GM21786 (cell line): ENCODE data around the gene USP7.
"Not testable (repeated sequence)": the region's sequence is repeated elsewhere in the genome, so short reads cannot be mapped to it uniquely, and the experiment has no call there.

Source experiments
- ATAC-seq: cut with Tn5 transposase; IDR thresholded peaks from one replicate; pipeline ENCODE4 v1.9.1; 2021; ENCODE audit not compliant: unreplicated experiment

Gene USP7

DNA sequence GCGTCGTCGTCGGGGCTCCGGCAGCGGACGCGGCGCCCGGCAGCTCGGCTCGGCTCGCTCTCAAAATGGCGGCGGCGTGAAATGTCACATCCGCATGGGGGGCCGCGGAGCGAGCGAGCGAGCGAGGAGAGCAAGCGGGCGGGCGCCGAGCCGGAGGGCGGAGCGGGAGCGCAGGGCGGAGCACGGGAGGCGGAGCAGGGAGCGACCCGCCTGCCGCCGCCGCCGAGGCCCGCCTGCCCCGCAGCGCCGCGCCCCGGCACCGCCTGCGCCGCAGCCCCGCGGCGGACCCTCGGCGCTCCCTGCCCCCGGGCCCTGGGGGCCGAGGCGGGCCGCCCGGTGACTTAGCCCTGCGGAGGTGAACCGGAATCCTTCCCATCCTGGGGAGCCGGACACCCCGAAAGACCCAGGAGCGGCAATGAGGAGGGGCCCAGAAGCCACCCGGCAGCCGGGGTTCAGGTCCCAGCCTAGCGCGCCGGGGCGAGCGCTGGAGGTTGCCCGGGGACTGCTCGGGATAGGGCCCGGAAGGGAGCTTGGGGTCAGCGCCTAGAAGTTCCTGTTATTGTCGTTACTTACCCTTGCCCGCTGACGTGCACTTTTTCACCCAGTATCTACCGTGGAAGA is at the start of gene USP7:
Gene USP7 (minus strand): TSS at position 86 of the 621 bp plus-strand sequence. CDS start 621 bp downstream, outside the sequence.
- peak; percentile 77 for ATAC-seq

- no peak for ATAC-seq
Observed at GRCh38 chr16:9013508-9013864, 49.8 kb upstream of the USP7 start.

GRCh38 chr16:9012848-9013507 is 49.3 kb upstream of the USP7 start:
- ATAC-seq = no peak

DNA sequence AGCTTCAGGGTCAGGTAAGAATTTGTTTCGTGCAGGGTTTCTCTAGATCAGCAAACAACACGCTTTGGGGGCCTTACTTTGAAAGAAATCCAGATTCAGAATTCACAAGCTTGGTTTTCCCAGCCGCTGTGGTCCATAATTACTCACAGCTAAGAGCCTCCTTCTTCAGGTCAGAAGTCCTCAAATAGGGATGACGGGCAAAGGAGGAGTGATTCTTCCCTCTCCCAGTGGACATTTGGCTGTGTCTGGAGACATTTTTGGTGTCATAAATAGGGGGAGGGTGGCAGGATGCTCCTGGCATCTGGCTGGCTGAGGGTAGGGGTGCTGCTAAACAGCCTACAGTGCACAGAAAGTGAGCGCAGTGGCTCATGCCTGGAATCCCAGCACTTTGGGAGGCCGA is 48.6 kb upstream of the USP7 start:
- no peak for ATAC-seq

DNA sequence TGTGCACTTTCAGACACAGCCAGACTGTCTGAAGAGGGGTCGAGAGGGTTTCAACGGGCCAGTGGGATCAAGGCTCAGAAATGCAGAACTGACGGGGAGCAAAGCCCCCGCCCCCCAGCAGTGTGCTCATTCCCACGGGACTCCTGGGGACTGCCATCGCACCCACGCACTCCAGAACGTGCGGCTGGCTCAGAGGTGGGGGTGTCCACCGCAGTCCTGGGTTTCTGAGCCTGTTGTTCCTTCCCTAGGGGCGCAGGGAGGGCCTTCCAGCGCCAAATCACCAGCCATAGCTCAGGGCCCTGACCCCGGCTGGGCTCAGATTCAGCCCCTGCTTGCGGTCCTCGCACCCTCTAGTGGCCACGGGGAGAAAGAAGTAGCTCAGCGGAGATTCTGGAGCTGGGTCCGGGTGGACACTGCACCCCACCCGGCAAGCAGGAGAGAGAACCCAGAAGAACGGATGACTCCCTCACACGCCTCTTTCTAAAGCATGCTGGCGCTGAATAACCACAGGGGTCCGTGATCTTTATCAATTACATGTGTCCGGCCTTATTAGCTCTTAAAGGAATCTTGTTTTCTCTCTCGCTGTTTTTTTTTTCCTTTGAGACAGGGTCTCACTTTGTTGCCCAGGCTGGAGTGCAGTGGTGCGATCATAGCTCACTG is 45.0 kb upstream of the USP7 start:
- ATAC-seq = peak; percentile 86

GRCh38 chr16:9007177-9007794 is 43.6 kb upstream of the USP7 start:
- no peak for ATAC-seq

DNA sequence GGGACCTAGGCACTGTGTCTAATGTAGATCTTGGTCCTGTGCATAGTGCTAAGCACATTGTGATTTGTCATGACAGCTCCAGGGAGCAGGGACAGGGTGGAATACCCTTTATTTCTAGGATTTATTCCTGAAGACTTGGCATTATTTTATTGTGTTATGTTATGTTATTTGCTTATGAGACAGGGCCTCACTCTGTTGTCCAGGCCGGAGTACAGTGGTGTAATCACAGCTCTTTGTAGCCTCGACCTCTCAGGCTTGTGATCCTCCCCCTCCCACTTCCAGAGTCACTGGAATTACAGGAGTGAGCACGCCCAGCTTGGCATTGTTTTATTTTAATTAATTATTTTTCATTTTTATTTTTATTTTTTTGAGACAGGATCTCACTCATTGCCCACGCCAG is 40.5 kb upstream of the USP7 start:
- ATAC-seq = no peak

DNA sequence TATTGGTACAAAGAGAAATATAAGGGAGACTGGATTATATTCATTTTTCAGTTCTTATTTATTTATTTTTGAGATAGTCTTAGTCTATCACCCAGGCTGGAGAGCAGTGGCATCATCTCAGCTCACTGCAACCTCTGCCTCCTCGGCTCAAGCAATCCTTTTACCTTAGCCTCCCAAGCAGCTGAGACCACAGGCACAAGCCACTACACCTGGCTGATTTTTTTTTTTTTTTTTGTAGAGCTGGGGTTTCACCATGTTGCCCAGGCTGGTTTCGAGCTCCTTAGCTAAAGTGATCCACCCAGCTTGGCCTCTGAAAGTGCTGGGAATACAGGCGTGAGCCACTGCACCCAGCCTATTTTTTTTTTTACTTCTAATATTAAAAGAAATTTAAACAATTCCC is 40.1 kb upstream of the USP7 start:
- no peak for ATAC-seq

DNA sequence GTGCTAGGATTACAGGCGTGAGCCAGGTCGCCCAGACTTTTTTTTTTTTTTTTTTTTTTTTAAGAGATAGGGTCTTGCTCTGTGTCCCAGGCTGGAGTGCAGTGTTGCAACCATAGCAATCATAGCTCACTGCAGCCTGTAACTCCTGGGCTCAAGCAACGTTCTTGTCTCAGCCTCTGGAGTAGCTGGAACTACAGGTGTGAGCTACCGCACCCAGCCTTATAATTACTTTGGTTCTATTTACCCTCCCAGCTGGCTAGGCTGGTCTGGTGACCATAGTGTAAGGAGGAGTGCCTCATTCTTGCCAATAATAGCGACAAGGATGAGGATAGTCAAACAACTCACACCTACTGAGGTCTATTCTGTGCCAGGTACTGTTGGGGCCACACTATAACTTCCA is 39.6 kb upstream of the USP7 start:
- ATAC-seq = no peak

DNA sequence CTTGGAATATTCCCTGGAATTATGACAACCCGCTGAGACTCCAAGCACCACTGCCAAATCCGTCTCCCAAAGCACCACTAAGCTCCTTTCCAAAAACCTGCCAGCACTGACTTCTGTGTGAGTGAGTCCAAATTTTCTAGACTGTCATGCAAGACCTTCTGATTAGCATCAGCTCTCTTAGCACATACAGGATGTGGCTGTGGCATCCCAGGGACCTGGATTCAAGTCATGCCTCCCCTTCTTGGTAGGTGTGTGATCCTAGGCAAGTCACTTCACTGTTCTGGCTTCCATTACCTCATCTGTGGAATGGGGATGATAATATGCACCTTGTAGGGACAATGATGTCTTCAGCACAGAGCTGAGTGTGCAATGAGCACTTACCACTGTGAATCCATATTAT is 38.3 kb upstream of the USP7 start:
- no peak for ATAC-seq

GRCh38 chr16:9000664-9001063 is 37.0 kb upstream of the USP7 start:
- no peak for ATAC-seq

DNA sequence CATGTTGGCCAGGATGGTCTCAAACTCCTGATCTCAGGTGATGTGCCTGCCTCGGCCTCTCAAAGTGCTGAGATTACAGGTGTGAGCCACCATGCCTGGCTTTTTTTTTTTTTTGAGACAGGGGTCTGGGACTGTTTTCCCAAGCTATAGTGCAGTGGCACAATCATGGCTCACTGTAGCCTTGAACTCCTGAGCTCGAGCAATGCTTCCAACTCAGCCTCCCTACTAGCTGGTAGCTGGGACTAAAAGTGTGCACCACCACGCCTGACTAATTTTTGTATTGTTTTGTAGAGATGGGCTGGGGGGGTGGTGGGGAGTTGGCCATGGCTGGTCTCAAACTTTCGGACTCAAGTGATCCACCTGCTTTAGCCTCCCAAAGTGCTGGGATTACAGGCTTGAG is 36.1 kb upstream of the USP7 start:
- no peak for ATAC-seq

GRCh38 chr16:8998108-8998507 is 34.4 kb upstream of the USP7 start:
- no peak for ATAC-seq

GRCh38 chr16:8996891-8997290 is 33.2 kb upstream of the USP7 start:
- no peak for ATAC-seq

DNA sequence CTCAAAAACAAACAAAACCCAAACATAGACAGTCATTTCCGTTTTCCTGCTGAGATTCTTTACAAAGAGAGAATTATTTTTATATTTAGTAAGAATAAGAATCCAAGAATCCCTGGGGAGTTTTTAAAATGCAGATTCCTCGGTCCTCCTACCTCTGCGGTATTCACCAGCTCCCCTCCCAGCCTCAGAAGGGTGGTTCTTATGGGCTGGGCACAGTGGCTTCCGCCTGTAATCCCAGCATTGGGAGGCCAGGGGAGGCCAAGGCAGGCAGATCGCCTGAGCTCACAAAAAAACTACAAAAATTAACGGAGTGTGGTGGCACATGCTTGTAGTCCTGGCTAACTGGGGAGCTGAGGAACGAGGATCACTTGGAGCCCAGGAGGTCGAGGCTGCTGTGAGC is 26.7 kb upstream of the USP7 start:
- ATAC-seq = no peak

- no peak for ATAC-seq
Observed at GRCh38 chr16:8989099-8989878, 25.6 kb upstream of the USP7 start.

DNA sequence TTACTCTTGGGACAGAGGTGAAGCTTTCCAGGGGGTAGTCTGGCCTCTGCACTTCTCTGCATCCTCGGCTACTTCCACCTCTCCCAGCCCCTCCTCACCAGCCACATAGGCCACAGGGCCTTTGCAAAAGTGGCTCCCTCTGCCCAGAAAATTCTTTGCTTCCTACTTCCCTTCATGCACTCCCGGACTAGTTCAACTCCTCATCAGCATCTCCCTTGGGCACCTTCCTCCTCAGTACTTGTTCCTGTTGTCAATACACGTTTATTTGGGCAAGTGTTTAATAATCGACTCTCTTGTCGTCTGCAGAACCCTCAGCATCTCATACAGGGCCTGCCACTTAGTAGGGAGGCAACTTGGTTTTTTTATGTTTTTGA is 23.1 kb upstream of the USP7 start:
- ATAC-seq = no peak

- ATAC-seq = no peak
Observed at GRCh38 chr16:8986111-8986510, 22.4 kb upstream of the USP7 start.

- no peak for ATAC-seq
Observed at GRCh38 chr16:8982816-8983215, 19.1 kb upstream of the USP7 start.

DNA sequence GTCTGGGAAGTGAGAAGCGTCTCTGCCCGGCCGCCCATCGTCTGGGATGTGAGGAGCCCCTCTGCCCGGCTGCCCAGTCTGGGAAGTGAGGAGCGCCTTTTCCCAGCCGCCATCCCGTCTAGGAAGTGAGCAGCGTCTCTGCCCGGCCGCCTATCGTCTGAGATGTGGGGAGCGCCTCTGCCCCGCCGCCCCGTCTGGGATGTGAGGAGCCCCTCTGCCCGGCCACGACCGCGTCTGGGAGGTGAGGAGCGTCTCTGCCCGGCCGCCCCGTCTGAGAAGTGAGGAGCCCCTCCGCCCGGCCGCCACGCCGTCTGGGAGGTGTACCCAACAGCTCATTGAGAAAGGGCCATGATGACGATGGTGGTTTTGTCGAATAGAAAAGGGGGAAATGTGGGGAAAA is 18.2 kb upstream of the USP7 start:
- ATAC-seq = not testable (repeated sequence)

GRCh38 chr16:8976189-8976588 is 12.5 kb upstream of the USP7 start:
- not testable (repeated sequence) for ATAC-seq
